Measurements from ENCODE around the gene MUC4.

- no peak for TF ChIP-seq CTCF (IDR thresholded peaks at IDR 0.05; ENCODE audit: insufficient read depth, low read length)
- no peak for TF ChIP-seq POLR2AphosphoS5 (IDR thresholded peaks at IDR 0.05; ENCODE audit: low read depth)
- TF ChIP-seq REST (IDR thresholded peaks at IDR 0.05; ENCODE audit: insufficient replicate concordance, low read depth): no peak
Measured at GRCh38 chr3:195853036-195853435, 41.3 kb upstream of the MUC4 start.
